ENCODE data around the gene LCAT.

LCAT gene

DNA sequence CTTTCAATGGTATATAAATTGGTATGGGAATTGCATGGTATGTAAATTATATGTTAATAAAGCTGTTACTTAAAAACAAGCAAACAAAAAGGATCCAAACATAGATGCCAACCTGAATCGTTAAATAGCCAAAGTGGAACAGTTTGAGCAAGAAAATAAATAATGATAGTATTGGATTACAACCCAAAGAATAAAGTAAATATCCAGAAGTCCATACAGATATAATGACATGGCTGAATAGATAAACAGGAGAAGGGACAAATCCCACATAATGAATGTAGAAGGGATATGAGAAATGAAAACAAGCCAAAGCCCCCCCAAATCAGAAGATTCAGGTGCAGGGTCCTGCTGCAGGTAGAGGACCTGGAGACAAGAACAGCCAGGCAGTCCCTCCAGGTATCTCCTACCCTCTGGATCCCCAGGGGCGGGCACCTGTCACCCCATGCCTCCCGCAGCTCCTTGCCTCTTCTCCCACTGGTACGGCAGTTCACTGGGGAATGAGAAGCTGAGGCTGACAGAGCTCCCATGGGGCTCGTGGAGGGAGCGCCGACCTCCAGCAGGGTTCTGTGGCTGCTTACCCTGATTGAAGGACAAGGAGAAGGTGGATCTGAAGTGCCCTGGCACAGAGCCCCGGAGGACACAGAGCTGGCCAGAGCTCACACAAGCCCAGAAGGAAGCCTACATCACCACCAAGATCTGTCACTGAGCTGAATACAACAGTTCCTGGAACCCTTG lies 9.9 kb upstream of the LCAT start:
- no peak overlapping the region for H3K4me3 ChIP-seq (ENCODE audit: low read length)
- TF ChIP-seq, protein P1, sequence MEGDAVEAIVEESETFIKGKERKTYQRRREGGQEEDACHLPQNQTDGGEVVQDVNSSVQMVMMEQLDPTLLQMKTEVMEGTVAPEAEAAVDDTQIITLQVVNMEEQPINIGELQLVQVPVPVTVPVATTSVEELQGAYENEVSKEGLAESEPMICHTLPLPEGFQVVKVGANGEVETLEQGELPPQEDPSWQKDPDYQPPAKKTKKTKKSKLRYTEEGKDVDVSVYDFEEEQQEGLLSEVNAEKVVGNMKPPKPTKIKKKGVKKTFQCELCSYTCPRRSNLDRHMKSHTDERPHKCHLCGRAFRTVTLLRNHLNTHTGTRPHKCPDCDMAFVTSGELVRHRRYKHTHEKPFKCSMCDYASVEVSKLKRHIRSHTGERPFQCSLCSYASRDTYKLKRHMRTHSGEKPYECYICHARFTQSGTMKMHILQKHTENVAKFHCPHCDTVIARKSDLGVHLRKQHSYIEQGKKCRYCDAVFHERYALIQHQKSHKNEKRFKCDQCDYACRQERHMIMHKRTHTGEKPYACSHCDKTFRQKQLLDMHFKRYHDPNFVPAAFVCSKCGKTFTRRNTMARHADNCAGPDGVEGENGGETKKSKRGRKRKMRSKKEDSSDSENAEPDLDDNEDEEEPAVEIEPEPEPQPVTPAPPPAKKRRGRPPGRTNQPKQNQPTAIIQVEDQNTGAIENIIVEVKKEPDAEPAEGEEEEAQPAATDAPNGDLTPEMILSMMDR (IDR thresholded peaks at IDR 0.05; ENCODE audit: insufficient read depth, low read depth, low read length, missing control alignments) = no peak
- DNase-seq (ENCODE audit: low read depth) = no peak

DNA sequence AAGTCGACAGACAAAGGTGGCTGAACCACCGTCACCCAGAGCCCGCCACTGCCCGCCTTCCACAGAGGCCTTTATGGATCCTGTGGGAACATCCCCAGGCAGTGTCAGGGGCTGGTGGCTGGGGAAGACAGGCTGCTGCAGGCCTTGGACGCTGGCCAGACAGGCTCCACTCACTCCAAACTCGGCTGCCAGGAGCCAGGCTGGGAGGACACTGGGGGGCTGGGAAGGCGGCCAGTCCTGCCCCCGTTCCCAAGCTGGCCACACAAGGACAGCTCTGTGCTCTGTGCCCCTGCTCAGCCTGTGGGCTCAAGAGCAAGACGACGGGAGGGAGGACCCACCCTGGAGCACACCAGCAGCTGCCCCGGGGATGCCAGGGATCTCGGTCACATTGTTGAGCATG lies 7.6 kb upstream of the LCAT start:
- no peak overlapping the region for H3K4me3 ChIP-seq (ENCODE audit: low read length)
- TF ChIP-seq, protein P1 (IDR thresholded peaks at IDR 0.05; ENCODE audit: insufficient read depth, low read depth, low read length, missing control alignments) = no peak
- DNase-seq (ENCODE audit: low read depth) = no peak

DNA sequence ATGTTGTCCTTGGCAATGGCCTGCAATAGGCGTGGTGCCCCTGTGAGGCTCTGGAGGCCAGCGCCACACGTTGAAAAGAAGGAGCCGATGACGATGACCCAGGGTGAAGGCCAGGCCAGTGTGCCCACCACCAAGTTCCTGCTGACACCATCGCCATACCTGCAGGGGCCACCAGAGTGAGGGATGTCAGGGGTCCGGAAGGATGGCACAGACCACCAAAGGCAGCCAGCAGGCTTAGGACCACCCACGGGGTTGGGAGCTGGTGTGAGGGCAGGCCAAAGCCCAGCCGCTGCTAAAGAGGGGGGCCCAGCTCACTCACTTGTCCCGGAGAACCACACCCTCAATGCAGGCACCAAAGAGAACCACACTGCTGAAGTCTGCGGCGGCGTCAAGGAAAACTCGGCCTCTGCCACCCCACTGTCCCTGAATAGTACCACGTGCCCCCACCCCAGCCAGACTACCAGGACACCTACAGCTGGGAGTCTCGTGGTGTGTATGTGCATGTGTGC lies 6.5 kb upstream of the LCAT start:
- H3K4me3 ChIP-seq (ENCODE audit: low read length) = no peak overlapping the region
- no peak for DNase-seq (ENCODE audit: low read depth)
- TF ChIP-seq, protein P1 (IDR thresholded peaks at IDR 0.05; ENCODE audit: insufficient read depth, low read depth, low read length, missing control alignments) = no peak

DNA sequence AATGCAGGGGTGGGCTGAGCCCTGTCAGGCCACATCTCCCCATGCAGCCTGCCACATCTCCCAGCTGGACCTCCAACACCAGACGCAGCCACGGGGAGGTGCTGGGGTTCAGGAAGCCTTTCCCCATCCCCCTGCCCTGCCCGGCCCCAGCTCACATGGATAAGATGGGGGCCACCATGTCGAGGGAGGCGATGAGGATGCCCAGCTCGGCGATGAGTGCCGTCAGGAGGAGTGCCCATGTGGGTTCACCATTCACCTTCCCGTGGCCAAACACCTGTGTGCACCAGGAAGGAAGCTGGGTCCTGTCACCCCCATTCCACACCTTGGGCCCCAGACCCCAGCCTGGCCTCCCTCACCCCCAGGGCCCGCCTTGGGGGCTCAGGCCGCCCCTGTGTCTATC lies 5.7 kb upstream of the LCAT start:
- DNase-seq (ENCODE audit: low read depth) = no peak
- TF ChIP-seq, protein P1 (IDR thresholded peaks at IDR 0.05; ENCODE audit: insufficient read depth, low read depth, low read length, missing control alignments) = no peak
- no peak overlapping the region for H3K4me3 ChIP-seq (ENCODE audit: low read length)

DNA sequence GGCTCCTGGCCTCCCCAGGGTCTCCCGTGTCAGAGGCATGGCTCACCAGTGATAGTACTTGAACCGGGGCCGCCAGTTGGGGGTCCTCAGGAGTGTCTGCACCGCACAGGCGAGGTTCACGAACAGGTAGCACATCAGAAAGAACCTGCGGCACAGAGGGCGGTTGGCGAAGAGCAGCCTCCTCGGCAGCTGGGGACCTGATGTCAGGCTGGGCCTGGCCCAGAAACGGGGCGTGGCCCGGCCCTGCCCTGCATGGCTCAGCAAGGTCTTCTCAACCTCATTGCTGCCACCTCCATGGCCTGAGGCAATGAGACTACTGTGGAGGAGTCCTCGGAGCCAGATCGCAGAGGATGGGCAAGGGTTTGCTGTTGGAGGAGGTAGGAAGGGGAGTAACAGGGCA lies 4.1 kb upstream of the LCAT start:
- no peak overlapping the region for H3K4me3 ChIP-seq (ENCODE audit: low read length)
- TF ChIP-seq, protein P1 (IDR thresholded peaks at IDR 0.05; ENCODE audit: insufficient read depth, low read depth, low read length, missing control alignments) = no peak
- DNase-seq (ENCODE audit: low read depth) = peak; percentile 35

DNA sequence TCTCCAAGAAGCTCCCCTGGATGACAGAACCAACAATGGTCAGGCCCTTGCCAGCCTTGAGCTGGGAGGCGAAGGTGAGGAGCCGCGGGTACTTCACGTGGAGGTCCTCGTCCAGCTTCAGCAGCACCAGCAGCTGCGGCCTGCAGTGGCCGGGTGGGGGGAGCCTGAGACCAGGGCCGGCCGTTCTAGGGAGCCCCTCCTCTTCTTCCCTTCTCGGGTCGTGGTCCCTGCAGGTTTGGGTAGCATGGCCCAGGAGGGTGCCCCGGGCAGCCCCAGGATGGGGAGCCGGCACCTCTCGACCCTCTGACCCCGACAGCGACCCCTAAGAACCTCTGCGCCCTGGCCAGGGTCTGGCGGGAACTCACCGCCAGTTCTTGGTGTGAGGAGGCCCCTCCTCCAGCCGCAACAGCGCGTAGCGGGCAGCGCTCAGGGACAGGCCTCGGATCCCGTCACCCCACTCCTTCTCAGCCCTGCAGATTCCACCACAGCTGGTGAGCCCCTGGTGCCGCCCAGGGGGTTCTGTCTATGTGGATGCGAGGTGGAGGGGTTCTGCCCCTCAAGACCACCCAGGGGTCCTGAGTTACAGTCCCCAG lies 3.1 kb upstream of the LCAT start:
- TF ChIP-seq, protein P1 (IDR thresholded peaks at IDR 0.05; ENCODE audit: insufficient read depth, low read depth, low read length, missing control alignments) = no peak
- no peak overlapping the region for H3K4me3 ChIP-seq (ENCODE audit: low read length)
- no peak for DNase-seq (ENCODE audit: low read depth)

All from epithelial cell of esophagus (primary cell).